Large intestine (tissue), 3 donors: ENCODE data around the gene SFXN5. TPM values are rescaled to one million over a fixed set of nuclear protein-coding genes. Genes with fewer than 3 reads are reported as not detected.
"Not testable (repeated sequence)": the region's sequence is repeated elsewhere in the genome, so short reads cannot be mapped to it uniquely, and the experiment has no call there.

ENCODE experiments used
- DNase-seq, 2 donors: peaks; one replicate each; pipeline versions ENCODE4 v3.0.0 to v3.0.0-alpha.2; 2013
- H3K27ac ChIP-seq: one replicate; pipeline ENCODE4 v1.5.1; 2013; ENCODE audit warnings: low read length
- H3K27me3 ChIP-seq: 2 replicates; pipeline ENCODE4 v1.6.1; 2013; ENCODE audit warnings: low read length; ENCODE audit not compliant: control insufficient read depth, insufficient read depth
- H3K36me3 ChIP-seq: 2 replicates; pipeline ENCODE4 v1.6.1; 2013; ENCODE audit warnings: low read length; ENCODE audit not compliant: control insufficient read depth, insufficient read depth
- H3K4me1 ChIP-seq: one replicate; pipeline ENCODE4 v1.6.1; 2013; ENCODE audit warnings: low read length; ENCODE audit not compliant: control insufficient read depth, insufficient read depth
- H3K4me3 ChIP-seq: one replicate; pipeline ENCODE4 v1.5.1; 2013; ENCODE audit warnings: low read length
- H3K9me3 ChIP-seq: one replicate; pipeline ENCODE4 v1.6.1; 2013; ENCODE audit warnings: mild to moderate bottlenecking, low read depth, low read length, moderate library complexity; ENCODE audit not compliant: control insufficient read depth
- WGBS: methylation state at CpG from one replicate; pipeline ENCODE4 v1.1.5; 2013; ENCODE audit warnings: low lambda C conversion rate; ENCODE audit not compliant: insufficient coverage; 5-methylcytosine and 5-hydroxymethylcytosine counted together
- polyA plus RNA-seq: library from polyadenylated mRNA; unstranded; fragments of 120-200 nt; gene quantifications from one replicate; pipeline ENCODE4 v1.2.1, GENCODE V29; 2013

SFXN5 gene
- polyA plus RNA-seq, 1 donor, result 20.0 TPM

DNA sequence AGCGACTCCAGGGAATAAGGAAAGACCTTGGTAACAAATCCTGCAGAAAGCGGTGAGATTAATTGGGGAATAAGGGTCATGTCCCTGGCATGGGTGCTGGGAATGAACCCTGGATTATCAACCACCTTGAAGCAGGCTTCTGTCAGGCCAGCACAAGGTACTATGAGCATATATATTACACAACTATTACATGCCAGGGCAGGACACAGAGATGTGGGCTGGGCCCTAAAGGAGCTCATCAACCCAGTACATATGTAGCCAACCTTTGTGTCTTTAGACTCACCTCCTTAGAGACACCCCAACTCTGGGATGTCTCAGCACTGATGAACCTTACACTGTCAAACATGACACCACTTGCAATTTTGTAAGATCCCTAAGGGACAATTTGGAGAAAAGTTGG lies 3.4 kb downstream of the SFXN5 start:
- no peaks in the 10 kb centered on the region for H3K9me3 ChIP-seq
- H3K36me3 ChIP-seq, result no peaks in the 10 kb centered on the region
- 100% methylated on average over 1 of the region's 2 CpGs for WGBS
- no peak for DNase-seq
- no peak overlapping the region for H3K4me3 ChIP-seq
- no peak overlapping the region for H3K27ac ChIP-seq
- H3K4me1 ChIP-seq, result peaks cover 31% of the 10 kb centered on the region
- H3K27me3 ChIP-seq, result no peaks in the 10 kb centered on the region

DNA sequence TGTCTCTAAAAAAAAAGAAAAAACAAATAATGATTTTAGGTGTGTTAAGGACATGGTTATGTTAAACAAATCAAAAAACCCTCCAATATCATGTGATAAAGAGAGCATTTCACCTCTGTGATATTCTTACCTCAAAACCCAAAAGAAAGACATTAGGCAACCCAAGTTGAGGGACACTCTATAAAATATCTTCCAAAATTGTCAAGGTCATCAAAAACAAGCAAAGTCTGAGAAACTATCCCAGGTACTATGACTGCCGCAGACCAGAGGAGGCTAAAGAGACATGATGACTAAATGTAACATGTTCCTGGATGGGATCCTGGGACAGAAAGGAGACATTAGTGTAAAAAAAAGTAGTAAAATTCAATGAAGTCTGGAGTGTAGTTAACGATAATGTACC lies 4.5 kb downstream of the SFXN5 start:
- no peaks in the 10 kb centered on the region for H3K36me3 ChIP-seq
- WGBS, result 100% methylated on average over 1 of the region's 2 CpGs
- H3K4me1 ChIP-seq, result peaks cover 31% of the 10 kb centered on the region
- no peak overlapping the region for H3K27ac ChIP-seq
- DNase-seq, result no peak
- no peak overlapping the region for H3K4me3 ChIP-seq
- no peaks in the 10 kb centered on the region for H3K27me3 ChIP-seq
- H3K9me3 ChIP-seq, result no peaks in the 10 kb centered on the region

DNA sequence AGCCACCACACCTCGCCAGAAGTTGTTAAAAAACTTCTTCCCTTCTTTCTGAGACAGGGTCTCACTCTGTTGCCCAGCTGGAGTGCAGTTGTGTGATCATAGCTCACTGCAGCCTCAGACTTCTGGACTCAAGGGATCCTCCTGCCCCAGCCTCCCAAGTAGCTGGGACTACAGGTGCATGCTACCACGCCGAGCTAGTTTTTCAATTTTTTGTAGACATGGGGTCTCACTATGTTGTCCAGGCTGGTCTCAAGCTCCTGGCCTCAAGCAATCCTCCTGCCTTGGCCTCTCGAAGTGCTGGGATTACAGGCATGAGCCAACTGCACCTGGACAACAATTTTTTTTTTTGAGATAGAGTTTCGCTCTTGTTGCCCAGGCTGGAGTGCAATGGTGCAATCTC lies 6.4 kb downstream of the SFXN5 start:
- DNase-seq, H3K9me3 ChIP-seq, H3K36me3 ChIP-seq, H3K27ac ChIP-seq, H3K4me3 ChIP-seq, H3K27me3 ChIP-seq: not testable (repeated sequence)
- no CpG with 5 or more reads among the region's 5 CpGs for WGBS
- peaks cover 31% of the 10 kb centered on the region for H3K4me1 ChIP-seq

- Histone ChIP-seq H3K4me3 (no peak overlapping the region), H3K4me1 (peaks cover 24% of the 10 kb centered on the region), H3K27me3 (no peaks in the 10 kb centered on the region), H3K36me3 (no peaks in the 10 kb centered on the region), H3K9me3 (no peaks in the 10 kb centered on the region), H3K27ac (peak overlapping the region; percentile 58)
- 71% methylated on average over 2 of the region's 8 CpGs for WGBS
- peak in 1 of 2 donors; percentile 69 for DNase-seq
These were observed 7.3 kb downstream of the SFXN5 start for GRCh38 chr2:73063909-73064875.

DNA sequence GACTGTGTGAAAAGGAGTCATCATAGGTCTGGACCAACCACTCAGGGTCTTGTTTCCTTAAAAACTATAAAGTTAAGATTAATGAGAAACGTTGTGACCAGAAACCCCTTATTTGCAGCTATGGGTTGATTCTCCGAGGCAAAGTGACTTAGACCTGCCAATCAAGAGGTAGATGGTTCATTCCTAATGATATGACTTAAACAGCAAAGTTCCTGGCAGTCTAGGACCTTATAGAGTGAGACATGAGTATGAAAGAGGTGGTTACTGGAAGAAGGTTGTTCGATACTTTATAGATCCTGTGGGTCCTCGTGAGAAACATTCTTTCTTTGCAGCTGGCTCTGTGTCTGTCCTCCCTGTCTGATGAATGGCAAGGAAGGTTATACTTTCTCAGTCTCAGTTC lies 8.0 kb downstream of the SFXN5 start:
- Histone ChIP-seq H3K27ac (no peak overlapping the region), H3K27me3 (no peaks in the 10 kb centered on the region), H3K4me1 (peaks cover 19% of the 10 kb centered on the region), H3K4me3 (no peak overlapping the region), H3K36me3 (no peaks in the 10 kb centered on the region), H3K9me3 (no peaks in the 10 kb centered on the region)
- DNase-seq, result no peak
- no CpG with 5 or more reads among the region's 4 CpGs for WGBS

GRCh38 chr2:73059106-73059505 lies 12.4 kb downstream of the SFXN5 start:
- DNase-seq, result no peak
- no peaks in the 10 kb centered on the region for H3K27me3 ChIP-seq
- H3K27ac ChIP-seq, result no peak overlapping the region
- H3K9me3 ChIP-seq, result peaks cover 5% of the 10 kb centered on the region
- peaks cover 10% of the 10 kb centered on the region for H3K4me1 ChIP-seq
- no CpG with 5 or more reads among the region's 6 CpGs for WGBS
- H3K36me3 ChIP-seq, result peaks cover 18% of the 10 kb centered on the region
- H3K4me3 ChIP-seq, result no peak overlapping the region

- H3K27me3 ChIP-seq, result no peaks in the 10 kb centered on the region
These were observed 16.5 kb downstream of the SFXN5 start for GRCh38 chr2:73054980-73055379.

GRCh38 chr2:73053316-73054114 lies 18.0 kb downstream of the SFXN5 start:
- no peaks in the 10 kb centered on the region for H3K27me3 ChIP-seq
- 92% methylated on average over 2 of the region's 6 CpGs for WGBS
- H3K9me3 ChIP-seq, result peaks cover 5% of the 10 kb centered on the region
- no peak overlapping the region for H3K4me3 ChIP-seq
- no peak overlapping the region for H3K27ac ChIP-seq
- H3K4me1 ChIP-seq, result no peaks in the 10 kb centered on the region
- DNase-seq, result no peak
- H3K36me3 ChIP-seq, result peaks cover 20% of the 10 kb centered on the region

More at GRCh38 chr2:73054980-73055379, 16.5 kb downstream of the SFXN5 start:
- H3K4me1 ChIP-seq, result no peaks in the 10 kb centered on the region
- peaks cover 5% of the 10 kb centered on the region for H3K9me3 ChIP-seq
- WGBS, result no CpG with 5 or more reads among the region's 5 CpGs
- no peak overlapping the region for H3K27ac ChIP-seq
- no peak for DNase-seq
- peaks cover 20% of the 10 kb centered on the region for H3K36me3 ChIP-seq
- no peak overlapping the region for H3K4me3 ChIP-seq

GRCh38 chr2:73050121-73050545 lies 21.4 kb downstream of the SFXN5 start:
- no peak for DNase-seq
- Histone ChIP-seq H3K9me3 (no peaks in the 10 kb centered on the region), H3K27me3 (no peaks in the 10 kb centered on the region), H3K4me1 (no peaks in the 10 kb centered on the region), H3K36me3 (peaks cover 6% of the 10 kb centered on the region), H3K27ac (no peak overlapping the region), H3K4me3 (no peak overlapping the region)
- no CpG with 5 or more reads among the region's 6 CpGs for WGBS
